Fibroblast of gingiva (primary cell): ENCODE data around the gene DGKA.
"Not testable (repeated sequence)": the region's sequence is repeated elsewhere in the genome, so short reads cannot be mapped to it uniquely, and the experiment has no call there.

ENCODE experiments used
- DNase-seq: peaks from one replicate; pipeline ENCODE4 v3.0.0-alpha.2; 2011; ENCODE audit warnings: low read depth

Gene DGKA

GRCh38 chr12:55996715-55997534, 66.0 kb downstream of the DGKA start, which contains the start of gene SUOX:
TSS of gene SUOX (plus strand) at chr12:55997276. CDS start at chr12:56002222, 4,946 bp downstream.
- DNase-seq: peak; percentile 97

GRCh38 chr12:55997535-55997859, 66.5 kb downstream of the DGKA start:
- DNase-seq: no peak

- not testable (repeated sequence) for DNase-seq
Measured at GRCh38 chr12:55999522-55999921, 68.6 kb downstream of the DGKA start.

GRCh38 chr12:55999999-56000540, 69.1 kb downstream of the DGKA start:
- DNase-seq: not testable (repeated sequence)

GRCh38 chr12:56001487-56002100, 70.6 kb downstream of the DGKA start:
- DNase-seq: no peak

- not testable (repeated sequence) for DNase-seq
Measured at GRCh38 chr12:56003376-56003775, 72.4 kb downstream of the DGKA start.
